ENCODE data around the gene INTS13. TPM values are rescaled to one million over a fixed set of nuclear protein-coding genes. Genes with fewer than 3 reads are reported as not detected.
"Not testable (repeated sequence)": the region's sequence is repeated elsewhere in the genome, so short reads cannot be mapped to it uniquely, and the experiment has no call there.

INTS13 gene
- 49.4 and 50.5 TPM in 2 replicates for total RNA-seq

- DNase-seq (ENCODE audit: extremely low read depth, low read depth, low spot score): peak; percentile 97
Measured at GRCh38 chr12:26937863-26938700, at the start of gene INTS13, which contains the start of gene FGFR1OP2. TSS of gene INTS13 (minus strand) at chr12:26937981. CDS start at chr12:26936803, 1,178 bp downstream. TSS of gene FGFR1OP2 (plus strand) at chr12:26938470. CDS start at chr12:26954159, 15,689 bp downstream.

- no peak for DNase-seq (ENCODE audit: extremely low read depth, low read depth, low spot score)
Measured at GRCh38 chr12:26982866-26983265, 45.1 kb upstream of the INTS13 start.

GRCh38 chr12:26979733-26980132 is 42.0 kb upstream of the INTS13 start:
- no peak for DNase-seq (ENCODE audit: extremely low read depth, low read depth, low spot score)

GRCh38 chr12:26978801-26979200 is 41.0 kb upstream of the INTS13 start:
- DNase-seq (ENCODE audit: extremely low read depth, low read depth, low spot score): no peak

- no peak for DNase-seq (ENCODE audit: extremely low read depth, low read depth, low spot score)
Measured at GRCh38 chr12:26976687-26977086, 38.9 kb upstream of the INTS13 start.

- no peak for DNase-seq (ENCODE audit: extremely low read depth, low read depth, low spot score)
Measured at GRCh38 chr12:26971963-26972362, 34.2 kb upstream of the INTS13 start.

- DNase-seq (ENCODE audit: extremely low read depth, low read depth, low spot score): no peak
Measured at GRCh38 chr12:26970136-26970535, 32.4 kb upstream of the INTS13 start.

- no peak for DNase-seq (ENCODE audit: extremely low read depth, low read depth, low spot score)
Measured at GRCh38 chr12:26966842-26967241, 29.1 kb upstream of the INTS13 start.

- no peak for DNase-seq (ENCODE audit: extremely low read depth, low read depth, low spot score)
Measured at GRCh38 chr12:26963413-26963812, 25.6 kb upstream of the INTS13 start.

GRCh38 chr12:26961803-26962202 is 24.0 kb upstream of the INTS13 start:
- no peak for DNase-seq (ENCODE audit: extremely low read depth, low read depth, low spot score)

GRCh38 chr12:26961391-26961790 is 23.6 kb upstream of the INTS13 start:
- not testable (repeated sequence) for DNase-seq (ENCODE audit: extremely low read depth, low read depth, low spot score)

- no peak for DNase-seq (ENCODE audit: extremely low read depth, low read depth, low spot score)
Measured at GRCh38 chr12:26954027-26954426, 16.2 kb upstream of the INTS13 start.

- no peak for DNase-seq (ENCODE audit: extremely low read depth, low read depth, low spot score)
Measured at GRCh38 chr12:26953447-26953846, 15.7 kb upstream of the INTS13 start.

- DNase-seq (ENCODE audit: extremely low read depth, low read depth, low spot score): no peak
Measured at GRCh38 chr12:26948309-26948708, 10.5 kb upstream of the INTS13 start.

GRCh38 chr12:26941215-26941594 is 3.4 kb upstream of the INTS13 start:
- DNase-seq (ENCODE audit: extremely low read depth, low read depth, low spot score): no peak

GRCh38 chr12:26940516-26941214 is 2.9 kb upstream of the INTS13 start:
- no peak for DNase-seq (ENCODE audit: extremely low read depth, low read depth, low spot score)

GRCh38 chr12:26939953-26940352 is 2.2 kb upstream of the INTS13 start:
- DNase-seq (ENCODE audit: extremely low read depth, low read depth, low spot score): no peak

GRCh38 chr12:26939192-26939832 is 1.5 kb upstream of the INTS13 start:
- no peak for DNase-seq (ENCODE audit: extremely low read depth, low read depth, low spot score)

- no peak for DNase-seq (ENCODE audit: extremely low read depth, low read depth, low spot score)
Measured at GRCh38 chr12:26938701-26939062, 901 bp upstream of the INTS13 start.

GRCh38 chr12:26937443-26937862 is 328 bp downstream of the INTS13 start:
- no peak for DNase-seq (ENCODE audit: extremely low read depth, low read depth, low spot score)

Data from glomerular endothelial cell (primary cell).